B cell (primary cell): ENCODE measurements around the gene MRPL14. TPM values are rescaled to one million over a fixed set of nuclear protein-coding genes. Genes with fewer than 3 reads are reported as not detected.

Source experiments
- ATAC-seq: fragments of 200-7000 bp; cut with Tn5 transposase; one replicate; pipeline ENCODE4 v1.10.0; 2021; ENCODE audit warnings: low read depth, mild to moderate bottlenecking, moderate number of reproducible peaks, moderate library complexity
- CTCF ChIA-PET: fragments of 350-600 bp; sonication (Branson Sonifier 250); formaldehyde crosslinking; loops from one replicate; lab custom pipeline; 2021; ENCODE audit warnings: antibody characterized with exemption, inconsistent platforms; lab: Charles Lee
- POLR2A ChIA-PET: fragments of 350-600 bp; sonication (Branson Sonifier 250); formaldehyde crosslinking; loops from one replicate; lab custom pipeline; 2021; ENCODE audit warnings: antibody characterized with exemption; lab: Charles Lee
- DNase-seq: peaks from one replicate; pipeline ENCODE4 v3.0.0; 2013
- H2AFZ ChIP-seq: 2 replicates; pipeline ENCODE4 v1.6.1; 2012; ENCODE audit warnings: mild to moderate bottlenecking, low read depth, low read length; ENCODE audit not compliant: insufficient read depth, poor library complexity, severe bottlenecking
- H3K27ac ChIP-seq, 2 donors: 1 replicate in 1 of 2; 2 replicates in 1 of 2; pipeline ENCODE4 v1.5.1; 2012 to 2013; ENCODE audit warnings: low read length in 2 of 2, mild to moderate bottlenecking in 2 of 2, moderate library complexity in 1 of 2
- H3K27me3 ChIP-seq, 4 experiments: fragments of 200-600 bp in 1 of 4; sonication (generic) in 1 of 4; replicated peaks in 1 of 4; 1 replicate in 2 of 4; 2 replicates in 2 of 4; pipeline versions ENCODE4 v1.6.1 to v1.7.0; 2013 to 2016; ENCODE audit warnings: low read length in 3 of 4, mild to moderate bottlenecking in 2 of 4, mixed read lengths in 1 of 4, moderate library complexity in 1 of 4; ENCODE audit not compliant: insufficient read depth in 4 of 4, control insufficient read depth in 3 of 4; ENCODE audit errors: control extremely low read depth in 1 of 4
- H3K36me3 ChIP-seq, 2 experiments: replicated peaks in 1 of 2; 1 replicate in 1 of 2; 2 replicates in 1 of 2; pipeline versions ENCODE4 v1.6.1 to v1.7.1; 2013; ENCODE audit warnings: low read length in 1 of 2; ENCODE audit not compliant: insufficient read depth in 2 of 2, control insufficient read depth in 1 of 2; ENCODE audit errors: control extremely low read depth in 1 of 2, extremely low read depth in 1 of 2
- H3K4me1 ChIP-seq, 2 donors: fragments of 200-600 bp in 1 of 2; sonication (generic) in 1 of 2; 1 replicate in 1 of 2; 2 replicates in 1 of 2; pipeline versions ENCODE4 v1.5.1 to v1.6.1; 2013 to 2017; ENCODE audit warnings: low read length in 2 of 2; ENCODE audit not compliant: control insufficient read depth in 2 of 2, insufficient read depth in 2 of 2
- H3K4me2 ChIP-seq: replicated peaks from 2 replicates; pipeline ENCODE3; 2012; ENCODE audit warnings: mild to moderate bottlenecking, low read depth, low read length; ENCODE audit not compliant: poor library complexity, severe bottlenecking
- H3K4me3 ChIP-seq, 5 experiments: fragments of 200-600 bp in 1 of 5; sonication (generic) in 1 of 5; 1 replicate in 3 of 5; 2 replicates in 2 of 5; pipeline versions ENCODE4 v1.5.1 to v1.7.0; 2011 to 2016; ENCODE audit warnings: low read length in 4 of 5, mild to moderate bottlenecking in 4 of 5, low read depth in 2 of 5, control low read depth in 1 of 5, moderate library complexity in 1 of 5; ENCODE audit not compliant: insufficient read depth in 1 of 5; ENCODE audit errors: control extremely low read depth in 1 of 5, extremely low read depth in 1 of 5
- H3K79me2 ChIP-seq: fragments of 200-600 bp; sonication (generic); one replicate; pipeline ENCODE4 v1.6.0; 2016; ENCODE audit warnings: low read length; ENCODE audit not compliant: control insufficient read depth, insufficient read depth
- H3K9ac ChIP-seq: fragments of 200-600 bp; sonication (generic); 2 replicates; pipeline ENCODE4 v1.6.1; 2017; ENCODE audit warnings: mild to moderate bottlenecking, low read length, moderate library complexity
- H3K9me3 ChIP-seq, 3 donors: one replicate each; pipeline versions ENCODE4 v1.6.1 to v1.7.1; 2013; ENCODE audit warnings: low read length in 2 of 3; ENCODE audit not compliant: control insufficient read depth in 2 of 3, insufficient read depth in 1 of 3; ENCODE audit errors: control extremely low read depth in 1 of 3
- H4K20me1 ChIP-seq: 2 replicates; pipeline ENCODE4 v1.6.0; 2012; ENCODE audit warnings: mild to moderate bottlenecking, low read length; ENCODE audit not compliant: insufficient read depth, control insufficient read depth, poor library complexity, severe bottlenecking
- H3K27ac Mint-ChIP-seq: one replicate; pipeline ENCODE4 v1.8.0; 2021; ENCODE audit warnings: mixed read lengths
- H3K27me3 Mint-ChIP-seq: one replicate; pipeline ENCODE4 v1.8.0; 2021; ENCODE audit warnings: mixed read lengths
- H3K4me1 Mint-ChIP-seq: one replicate; pipeline ENCODE4 v1.8.0; 2021; ENCODE audit warnings: mixed read lengths
- H3K4me3 Mint-ChIP-seq: one replicate; pipeline ENCODE4 v1.8.0; 2021; ENCODE audit warnings: mixed read lengths
- H3K9me3 Mint-ChIP-seq: one replicate; pipeline ENCODE4 v1.8.0; 2022; ENCODE audit warnings: mixed read lengths; ENCODE audit not compliant: insufficient read depth
- EZH2 ChIP-seq: IDR thresholded peaks from 2 replicates; pipeline ENCODE4 v1.6.1; 2012; ENCODE audit warnings: borderline replicate concordance, low read depth, mild to moderate bottlenecking, moderate library complexity, low read length; ENCODE audit not compliant: insufficient read depth, poor library complexity, severe bottlenecking
- WGBS: methylation state at CpG from one replicate; pipeline ENCODE4 v1.1.5; 2013; ENCODE audit warnings: missing lambda C conversion rate; ENCODE audit not compliant: insufficient coverage; 5-methylcytosine and 5-hydroxymethylcytosine counted together
- intact Hi-C: fragments of 100-400 bp; cut with micrococcal nuclease; formaldehyde crosslinking; loops from one replicate; pipeline ENCODE4 v1.10.0; 2022
- polyA plus RNA-seq: library from polyadenylated mRNA; depleted of rRNA; stranded (reverse); fragments of >200 nt; gene quantifications from 2 replicates; pipeline ENCODE4 v1.2.3, GENCODE V29; 2012
- total RNA-seq, 2 donors: library from RNA; stranded (reverse); fragments of 120-200 nt in 1 of 2; gene quantifications; 1 replicate in 1 of 2; 2 replicates in 1 of 2; pipeline versions ENCODE4 v1.2.3 to v1.2.4, GENCODE V29; 2013 to 2022
- TF ChIP-seq, protein P1 (sequence below): fragments of 200-600 bp; IDR thresholded peaks from one replicate; pipeline ENCODE4 v1.8.0; 2022; ENCODE audit warnings: antibody characterized with exemption, mild to moderate bottlenecking

The MRPL14 gene
- total and polyA plus RNA-seq, 2 donors (not counting 1 experiment from before 2014, with no cell fraction given), result 16.7 to 23.5 TPM

DNA sequence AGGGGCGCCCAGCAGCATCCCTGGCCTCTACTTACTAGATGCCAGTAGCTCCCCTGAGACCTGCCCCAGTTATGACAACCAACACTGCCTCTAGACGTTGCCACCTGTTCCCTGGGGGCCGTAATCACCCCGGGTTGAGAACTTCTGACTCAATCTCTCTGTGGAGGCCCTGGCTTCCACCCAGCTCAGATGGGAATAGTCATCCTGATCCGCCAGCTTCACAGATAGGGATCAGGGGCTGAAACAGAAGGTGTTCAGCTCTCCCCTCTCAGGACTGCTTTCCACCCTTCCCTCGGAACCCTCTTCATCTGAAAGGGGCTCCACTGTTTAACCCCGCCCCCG, 34.7 kb upstream of the MRPL14 start:
- no peak for TF ChIP-seq EZH2
- TF ChIP-seq, protein P1, sequence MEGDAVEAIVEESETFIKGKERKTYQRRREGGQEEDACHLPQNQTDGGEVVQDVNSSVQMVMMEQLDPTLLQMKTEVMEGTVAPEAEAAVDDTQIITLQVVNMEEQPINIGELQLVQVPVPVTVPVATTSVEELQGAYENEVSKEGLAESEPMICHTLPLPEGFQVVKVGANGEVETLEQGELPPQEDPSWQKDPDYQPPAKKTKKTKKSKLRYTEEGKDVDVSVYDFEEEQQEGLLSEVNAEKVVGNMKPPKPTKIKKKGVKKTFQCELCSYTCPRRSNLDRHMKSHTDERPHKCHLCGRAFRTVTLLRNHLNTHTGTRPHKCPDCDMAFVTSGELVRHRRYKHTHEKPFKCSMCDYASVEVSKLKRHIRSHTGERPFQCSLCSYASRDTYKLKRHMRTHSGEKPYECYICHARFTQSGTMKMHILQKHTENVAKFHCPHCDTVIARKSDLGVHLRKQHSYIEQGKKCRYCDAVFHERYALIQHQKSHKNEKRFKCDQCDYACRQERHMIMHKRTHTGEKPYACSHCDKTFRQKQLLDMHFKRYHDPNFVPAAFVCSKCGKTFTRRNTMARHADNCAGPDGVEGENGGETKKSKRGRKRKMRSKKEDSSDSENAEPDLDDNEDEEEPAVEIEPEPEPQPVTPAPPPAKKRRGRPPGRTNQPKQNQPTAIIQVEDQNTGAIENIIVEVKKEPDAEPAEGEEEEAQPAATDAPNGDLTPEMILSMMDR, result no peak
- 43% methylated on average over 6 of the region's 8 CpGs for WGBS
- DNase-seq, result no peak
- POLR2A ChIA-PET, result no interaction called here
- H3K4me3 Mint-ChIP-seq, result no peak overlapping the region
- CTCF ChIA-PET, result interaction anchor here (1.8 to 1.9 kb wide), 2 partner anchors 9 to 11 kb away, joined by 4 to 7 read pairs; no protein-coding TSS in a partner anchor
- H3K27ac Mint-ChIP-seq, result no peak overlapping the region
- H3K4me2 ChIP-seq, result no peak overlapping the region
- H3K79me2 ChIP-seq, result no peaks in the 10 kb centered on the region
- H3K36me3 ChIP-seq, result no peaks in the 10 kb centered on the region
- no peaks in the 10 kb centered on the region for H3K9me3 ChIP-seq
- H3K27me3 ChIP-seq, result peaks cover 0 to 7% (median 0%) of the 10 kb centered on the region in 4 experiments
- H4K20me1 ChIP-seq, result no peaks in the 10 kb centered on the region
- ATAC-seq, result no peak
- H3K9me3 Mint-ChIP-seq, result no peaks in the 10 kb centered on the region
- no peaks in the 10 kb centered on the region for H3K4me1 Mint-ChIP-seq
- H3K9ac ChIP-seq, result no peak overlapping the region
- H2AFZ ChIP-seq, result no peak overlapping the region
- H3K4me1 ChIP-seq, result no peaks in the 10 kb centered on the region
- peaks cover 30% of the 10 kb centered on the region for H3K27me3 Mint-ChIP-seq
- no peak overlapping the region for H3K4me3 ChIP-seq
- intact Hi-C loops, result no loop called here
- H3K27ac ChIP-seq, result no peak overlapping the region

DNA sequence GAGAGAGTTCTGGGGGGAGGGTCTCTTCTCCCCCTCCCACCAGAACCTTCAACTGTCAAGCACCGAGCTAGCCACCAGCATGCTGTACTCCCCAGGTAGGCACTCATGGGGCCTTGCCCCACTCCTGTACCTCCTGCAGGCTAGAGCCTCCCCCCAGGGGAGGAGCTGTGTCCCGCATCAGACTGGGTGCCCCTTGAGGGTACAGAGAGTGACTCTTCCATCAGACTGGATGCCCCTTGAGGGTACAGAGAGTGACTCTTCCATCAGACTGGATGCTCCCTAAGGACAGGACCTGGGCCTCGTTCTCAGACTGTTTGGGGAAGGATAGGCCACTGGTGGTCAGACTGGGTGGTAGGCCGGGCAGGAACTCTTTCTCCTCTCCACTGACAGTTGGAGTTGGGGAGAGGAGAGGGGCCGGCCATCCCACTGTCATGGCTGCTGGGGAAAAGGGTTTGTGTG, 31.5 kb upstream of the MRPL14 start, which contains the start of gene CAPN11:
Gene CAPN11, plus strand, starts transcription at position 51 of the 459 bp plus-strand sequence. Its CDS starts 29 bp downstream, at position 80.
- intact Hi-C loops, result no loop called here
- Histone ChIP-seq H3K4me3 (no peak within 1 kb of the TSS), H4K20me1 (no peaks in the 10 kb centered on the region), H3K9me3 (no peaks in the 10 kb centered on the region), H3K9ac (no peak within 1 kb of the TSS), H3K27me3 (peaks cover 0 to 7% (median 0%) of the 10 kb centered on the region in 4 experiments), H3K4me1 (no peaks in the 10 kb centered on the region), H3K27ac (no peak within 1 kb of the TSS), H3K36me3 (no peaks in the 10 kb centered on the region), H2AFZ (no peak within 1 kb of the TSS), H3K79me2 (no peaks in the 10 kb centered on the region), H3K4me2 (no peak within 1 kb of the TSS)
- no peak for ATAC-seq
- no peaks in the 10 kb centered on the region for H3K4me1 Mint-ChIP-seq
- peaks cover 10% of the 10 kb centered on the region for H3K27me3 Mint-ChIP-seq
- CTCF ChIA-PET, result interaction anchor here (2.0 kb wide), 1 partner anchor 14 kb away, joined by 6 read pairs; no protein-coding TSS in a partner anchor
- WGBS, result 58% methylated on average over 2 of the region's 5 CpGs
- POLR2A ChIA-PET, result no interaction called here
- no peak within 1 kb of the TSS for H3K27ac Mint-ChIP-seq
- no peaks in the 10 kb centered on the region for H3K9me3 Mint-ChIP-seq
- H3K4me3 Mint-ChIP-seq, result no peak within 1 kb of the TSS
- no peak for TF ChIP-seq EZH2
- TF ChIP-seq, protein P1, result no peak
- no peak for DNase-seq
